ENCODE measurements around the gene GRIK3.

Gene GRIK3

DNA sequence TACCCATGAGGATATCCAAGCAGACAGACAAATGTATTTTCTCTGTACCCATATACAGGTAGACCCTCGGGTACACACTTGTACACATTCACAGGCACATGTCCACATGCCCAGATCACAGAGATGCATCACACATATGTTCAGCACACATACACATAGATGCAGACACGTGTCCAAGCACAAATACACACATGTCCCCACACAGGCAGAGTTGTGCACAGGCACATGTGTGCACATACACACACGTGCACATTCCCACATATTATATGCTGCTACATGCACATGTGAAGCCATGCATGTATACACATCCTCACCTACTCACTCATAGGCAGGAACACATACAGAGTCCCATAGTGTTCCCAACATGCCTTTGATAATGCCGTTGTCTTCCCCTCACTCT, 219.5 kb downstream of the GRIK3 start:
- DNase-seq, result no peak

- DNase-seq, result no peak
These were observed 220.2 kb downstream of the GRIK3 start for GRCh38 chr1:36814083-36814482.

GRCh38 chr1:36807262-36807661, 227.1 kb downstream of the GRIK3 start:
- DNase-seq, result peak; percentile 96 to 99

DNA sequence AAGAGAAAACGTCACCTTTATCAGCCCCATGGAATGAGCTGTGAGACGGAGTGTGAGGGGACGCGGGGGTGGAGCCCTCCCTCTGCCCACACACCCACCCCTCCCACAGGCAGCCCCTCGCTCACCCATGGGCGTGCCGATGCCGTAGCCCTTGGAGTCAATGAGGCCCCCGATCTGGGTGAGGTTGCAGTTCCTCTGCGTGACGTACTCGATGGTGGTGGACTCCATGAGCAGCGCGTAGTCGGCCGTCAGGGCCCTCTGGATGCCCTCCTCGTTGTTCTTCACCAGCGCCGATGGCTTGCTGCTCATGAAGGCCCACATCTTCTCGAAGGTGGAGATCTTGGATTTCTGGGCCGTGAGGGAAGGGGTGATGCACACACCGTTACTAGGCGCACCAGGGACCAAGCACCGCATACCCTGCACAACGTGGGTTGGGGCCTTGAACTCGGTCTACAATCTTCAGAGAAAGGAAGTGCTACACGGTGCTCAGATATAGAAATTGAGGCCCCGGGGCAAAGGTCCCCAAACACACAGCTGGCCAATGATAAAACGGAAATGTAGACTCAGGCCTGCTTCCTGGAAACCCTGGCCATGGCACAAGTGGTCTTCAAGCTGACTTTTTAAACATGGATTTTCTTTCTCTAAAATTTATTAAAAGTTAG, 228.2 kb downstream of the GRIK3 start:
- no peak for DNase-seq

DNA sequence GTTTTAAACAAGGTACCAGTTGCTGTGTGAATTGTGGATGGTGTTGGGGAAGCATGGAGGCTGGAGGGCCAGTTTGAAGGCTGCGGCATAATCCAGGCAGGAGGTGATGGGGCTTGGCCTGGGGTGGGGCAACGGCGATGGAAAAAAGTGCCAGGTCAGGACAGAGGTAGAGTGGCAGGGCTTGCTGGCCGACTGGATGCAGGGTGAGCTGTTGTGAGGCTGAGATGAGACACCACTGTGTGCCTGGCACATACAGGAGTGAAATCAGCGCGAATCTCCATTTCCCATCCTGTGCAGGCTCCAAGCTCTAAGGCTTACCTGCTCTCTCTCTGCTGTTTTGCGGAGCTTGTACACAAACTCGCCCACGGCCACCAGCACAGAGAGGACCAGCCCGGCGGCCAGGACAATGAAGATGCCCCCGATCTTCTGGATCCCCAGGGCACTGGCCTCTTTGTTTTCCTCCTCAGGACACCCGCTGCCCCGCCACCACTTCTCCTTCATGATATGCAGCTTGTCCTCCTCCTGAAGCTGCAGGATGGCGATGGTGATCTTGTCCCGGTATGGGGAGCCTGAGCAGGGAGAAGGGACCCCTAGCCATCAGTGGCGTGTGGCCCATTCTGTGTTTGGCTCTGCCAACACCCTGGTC, 229.5 kb downstream of the GRIK3 start:
- DNase-seq, result no peak

DNA sequence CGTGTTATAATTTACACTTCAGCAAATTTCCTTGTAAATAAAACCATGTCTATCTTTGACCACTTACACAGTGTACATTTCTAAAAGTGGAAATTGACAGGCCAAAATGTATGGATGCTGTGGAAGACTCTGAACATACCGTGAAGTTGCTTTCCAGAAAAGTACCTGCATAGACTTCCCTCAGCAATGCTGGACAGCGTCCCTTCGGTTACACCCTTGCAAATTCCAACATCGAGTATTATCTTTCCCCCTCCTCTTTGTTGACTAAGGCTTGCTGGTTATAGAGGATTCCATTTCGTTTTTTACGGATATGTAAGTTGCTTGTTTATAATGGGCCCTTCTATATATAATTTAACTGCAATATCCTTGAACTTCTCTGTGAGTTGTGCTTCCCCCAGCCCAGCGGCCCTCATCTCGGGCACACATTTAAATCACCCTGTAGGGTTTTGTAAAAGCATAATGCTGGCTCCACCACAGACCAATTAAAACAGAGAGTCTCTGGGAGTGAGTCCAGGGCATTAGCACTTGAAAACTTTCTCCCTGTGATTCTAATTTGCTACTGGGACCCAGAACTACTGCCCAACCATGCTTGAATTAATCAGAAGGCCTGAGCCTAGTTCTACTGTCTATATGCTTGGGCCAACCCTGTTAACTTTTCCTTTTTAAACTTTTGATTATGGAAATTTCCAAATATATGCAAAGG, 230.3 kb downstream of the GRIK3 start:
- peak; percentile 50 to 74 for DNase-seq

GRCh38 chr1:36802018-36802417, 232.3 kb downstream of the GRIK3 start:
- DNase-seq, result no peak

DNA sequence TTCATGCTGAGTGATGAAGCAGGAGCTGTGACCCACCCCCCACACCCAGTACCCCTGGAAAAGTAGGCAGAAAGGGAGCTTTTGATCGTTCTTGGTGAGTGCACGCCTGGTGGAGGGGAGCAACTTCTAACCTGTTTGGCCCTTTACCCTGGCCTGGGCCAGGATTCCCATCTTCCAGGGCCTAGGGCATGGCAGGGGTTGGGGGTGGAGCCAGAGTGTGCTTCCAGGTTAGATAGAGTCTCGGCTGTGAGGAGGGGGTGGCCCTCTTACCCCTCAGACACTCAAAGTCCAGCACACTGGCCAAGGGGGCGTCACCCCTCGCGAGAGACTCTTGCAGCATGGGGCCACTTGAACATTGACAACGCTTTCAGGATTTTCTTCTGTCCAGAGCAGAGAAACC, 236.6 kb downstream of the GRIK3 start:
- no peak for DNase-seq

GRCh38 chr1:36796733-36797132, 237.6 kb downstream of the GRIK3 start:
- no peak for DNase-seq

DNA sequence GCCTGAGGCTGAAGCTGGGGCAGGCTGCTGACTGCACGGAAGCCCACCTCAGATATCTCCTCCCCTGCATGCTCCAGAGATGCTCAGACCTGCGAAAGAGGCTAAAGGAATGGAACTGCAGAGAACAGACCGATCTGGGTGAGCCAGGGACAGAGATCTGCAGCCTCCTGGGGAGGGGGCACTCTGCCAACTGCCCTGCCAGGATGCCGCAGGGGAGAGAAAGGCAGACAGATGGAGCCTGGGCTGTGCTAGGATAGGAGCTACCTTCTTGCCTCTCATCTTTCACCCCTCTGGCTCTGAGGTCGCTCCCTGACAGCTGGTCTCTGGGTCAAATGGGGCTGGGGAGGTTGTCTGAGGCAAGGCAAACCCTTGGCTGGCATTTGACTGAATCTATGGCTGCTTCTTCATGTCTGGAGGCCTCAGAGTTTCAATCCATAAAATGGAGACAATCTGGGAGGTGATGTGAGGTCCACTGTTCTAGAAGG, 238.2 kb downstream of the GRIK3 start:
- peak; percentile 79 to 98 for DNase-seq

DNA sequence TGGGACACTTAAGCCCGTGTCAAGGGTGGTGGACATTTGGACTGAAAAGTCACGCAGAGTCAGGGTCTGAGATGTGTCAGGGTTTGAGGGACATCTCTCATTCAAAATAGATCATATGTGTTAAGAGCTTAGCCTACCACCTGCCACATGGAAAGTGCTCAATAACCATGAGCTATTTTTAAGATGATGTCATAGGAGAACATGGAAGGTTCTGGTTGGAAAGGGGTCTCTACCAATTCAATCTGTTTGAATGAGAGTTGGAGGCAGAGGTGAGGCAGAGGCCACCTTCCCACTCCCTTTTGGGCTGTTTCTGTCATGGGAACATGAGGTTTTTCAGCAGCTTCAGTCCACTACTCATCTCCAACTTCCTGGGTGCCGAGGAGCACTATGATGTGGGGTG, 239.9 kb downstream of the GRIK3 start:
- no peak for DNase-seq

GRCh38 chr1:36793452-36793851, 240.9 kb downstream of the GRIK3 start:
- DNase-seq, result no peak

GRCh38 chr1:36792292-36792691, 242.0 kb downstream of the GRIK3 start:
- DNase-seq, result no peak

DNA sequence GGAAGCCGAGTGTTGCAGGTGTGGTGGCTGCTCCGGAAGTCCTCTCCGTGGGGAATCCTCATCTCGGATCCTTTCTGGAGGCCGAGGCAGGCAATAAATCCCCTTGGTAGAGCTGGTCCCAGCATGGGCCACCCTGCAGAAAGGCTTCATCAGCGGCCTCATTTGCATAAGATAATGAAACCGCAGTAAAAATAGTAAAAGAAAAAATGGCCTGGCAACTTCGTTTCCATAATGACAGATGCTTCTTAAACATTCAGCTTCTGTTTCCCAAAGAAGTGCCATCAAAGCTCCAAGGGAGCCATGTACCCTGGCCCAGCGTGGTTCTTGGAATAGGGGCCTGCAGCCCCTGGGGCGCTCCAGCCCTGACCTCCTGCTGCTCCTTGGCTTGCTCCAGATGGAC, 244.1 kb downstream of the GRIK3 start:
- DNase-seq, result peak in 1 of 2 experiments; percentile 41

DNA sequence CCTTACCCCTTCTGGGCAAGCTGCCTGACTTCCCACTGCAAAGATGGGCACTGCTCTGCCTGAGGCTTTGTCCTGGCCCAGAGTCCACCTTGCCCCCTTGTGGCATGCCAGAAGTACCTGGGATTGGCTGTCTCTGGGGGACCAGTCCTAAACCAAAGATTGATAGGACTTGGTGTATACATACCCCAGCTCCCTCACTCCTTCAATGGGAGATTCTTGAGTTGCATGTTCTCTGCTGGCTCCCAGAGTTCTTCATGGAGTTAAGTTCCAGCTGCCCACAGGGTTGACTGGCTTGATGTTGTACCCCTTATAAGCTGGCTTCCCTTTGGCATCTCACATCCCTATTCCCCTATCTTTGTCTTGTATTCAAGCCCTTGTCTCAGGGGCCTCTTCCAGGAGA, 244.8 kb downstream of the GRIK3 start:
- DNase-seq, result no peak

DNA sequence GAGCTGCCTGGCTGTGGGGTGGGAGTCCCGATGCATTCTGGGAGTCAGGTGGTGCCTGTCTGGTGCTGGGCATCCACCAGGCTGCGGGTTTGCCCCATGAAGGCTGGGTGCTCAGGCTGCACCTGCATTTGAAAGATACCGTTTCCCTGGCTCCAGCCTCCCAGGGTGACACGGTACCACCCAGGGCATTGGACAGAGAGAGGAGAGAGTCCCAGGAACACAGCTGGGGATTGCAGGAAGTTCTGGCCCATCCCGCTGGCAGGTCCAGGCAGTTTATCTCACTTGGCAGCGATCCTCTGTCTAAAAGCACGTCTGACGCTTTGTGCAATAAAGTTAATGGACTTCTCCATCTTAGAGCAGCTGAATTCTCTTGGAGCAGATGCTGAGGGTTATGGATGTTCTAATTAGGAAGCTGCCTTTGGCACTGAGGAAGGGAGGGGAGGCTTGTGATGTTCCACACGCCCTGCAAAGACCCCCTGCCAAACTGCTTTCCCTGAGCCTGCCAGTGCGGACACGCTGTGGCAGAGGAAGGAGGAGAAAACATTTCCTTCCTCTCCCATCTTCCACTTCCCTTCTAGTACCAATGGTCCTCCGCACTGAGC, 246.9 kb downstream of the GRIK3 start:
- DNase-seq, result peak; percentile 86 to 91

DNA sequence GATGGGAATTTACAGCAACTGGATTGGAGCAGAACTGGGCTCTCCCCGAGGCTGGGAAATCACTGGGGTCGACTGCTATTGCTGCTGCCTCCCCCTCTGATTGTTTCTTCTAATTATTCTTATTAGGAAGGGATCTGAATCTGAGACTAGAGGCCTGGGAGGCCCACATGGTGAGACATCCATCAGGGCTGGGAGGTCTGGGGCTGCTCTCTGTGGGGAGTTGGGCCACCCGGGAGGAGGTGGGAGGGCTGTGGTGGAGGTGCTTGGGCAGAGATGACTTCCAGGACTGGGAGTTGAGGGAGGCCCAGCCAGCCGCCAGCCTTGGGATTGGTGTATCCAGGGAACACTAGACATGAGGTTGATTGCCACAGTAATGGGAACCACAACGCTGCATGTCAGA, 247.9 kb downstream of the GRIK3 start:
- DNase-seq, result no peak

- DNase-seq, result no peak
These were observed 250.0 kb downstream of the GRIK3 start for GRCh38 chr1:36784147-36784859.

DNA sequence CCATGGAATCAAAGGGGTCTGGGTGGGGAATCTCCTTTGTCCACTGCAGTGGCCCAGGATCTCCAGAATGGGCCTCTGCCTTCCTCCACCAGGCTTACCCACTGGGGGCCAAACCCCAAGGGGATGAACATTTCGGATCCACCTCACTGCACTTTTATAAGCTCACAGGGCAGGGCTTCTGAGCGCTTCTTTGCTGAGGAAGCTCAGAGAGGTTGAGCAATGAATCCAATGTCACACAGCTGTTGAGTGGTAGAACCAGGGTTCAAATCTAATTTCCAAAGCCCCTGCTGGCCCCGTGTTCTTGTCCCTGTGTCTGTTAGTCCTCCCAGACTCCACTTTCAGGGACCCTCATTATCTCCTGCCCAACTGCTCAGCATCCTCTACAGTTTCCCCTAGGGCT, 250.8 kb downstream of the GRIK3 start:
- no peak for DNase-seq

DNA sequence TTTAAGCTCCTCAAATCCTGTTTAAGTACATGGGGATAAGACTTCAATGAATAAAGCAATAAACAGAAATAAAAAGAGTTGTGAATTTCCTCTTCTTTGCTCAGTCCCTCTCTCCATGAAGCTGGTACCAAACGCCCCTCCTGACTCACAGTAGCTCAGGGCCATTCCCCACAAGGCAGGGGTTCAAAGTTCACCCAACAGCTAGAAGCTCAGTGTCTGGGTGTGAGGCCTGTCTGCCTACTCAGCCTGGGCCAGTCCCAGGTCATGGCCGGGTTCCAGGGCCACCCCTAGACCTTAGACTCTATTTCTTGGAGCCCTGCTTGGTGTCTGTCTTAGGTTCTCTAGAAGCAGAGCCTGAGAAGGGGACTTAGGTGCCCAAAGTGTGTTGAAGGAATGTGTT, 251.5 kb downstream of the GRIK3 start:
- DNase-seq, result no peak

- no peak for DNase-seq
These were observed 252.2 kb downstream of the GRIK3 start for GRCh38 chr1:36782085-36782484.

DNA sequence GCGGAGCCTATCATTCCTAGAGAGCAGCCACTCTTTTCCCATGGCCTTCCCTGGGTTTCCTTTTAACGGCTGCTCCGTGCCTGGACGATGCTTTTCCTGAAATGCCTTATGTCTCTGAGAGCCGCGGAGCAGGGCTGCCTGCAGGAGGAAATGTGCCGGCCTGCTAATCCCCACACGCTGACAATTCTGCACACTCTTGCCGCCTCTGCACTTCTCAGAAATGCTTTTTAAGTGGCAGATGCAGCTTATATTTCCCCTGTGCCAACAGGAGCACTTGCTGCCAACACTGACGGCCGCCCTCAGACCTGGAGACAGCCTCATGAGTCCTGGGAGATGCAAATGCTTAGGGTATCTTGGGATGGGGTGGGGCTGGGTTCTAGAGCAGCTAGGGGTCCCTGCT, 253.2 kb downstream of the GRIK3 start:
- DNase-seq, result peak; percentile 82 to 89

DNA sequence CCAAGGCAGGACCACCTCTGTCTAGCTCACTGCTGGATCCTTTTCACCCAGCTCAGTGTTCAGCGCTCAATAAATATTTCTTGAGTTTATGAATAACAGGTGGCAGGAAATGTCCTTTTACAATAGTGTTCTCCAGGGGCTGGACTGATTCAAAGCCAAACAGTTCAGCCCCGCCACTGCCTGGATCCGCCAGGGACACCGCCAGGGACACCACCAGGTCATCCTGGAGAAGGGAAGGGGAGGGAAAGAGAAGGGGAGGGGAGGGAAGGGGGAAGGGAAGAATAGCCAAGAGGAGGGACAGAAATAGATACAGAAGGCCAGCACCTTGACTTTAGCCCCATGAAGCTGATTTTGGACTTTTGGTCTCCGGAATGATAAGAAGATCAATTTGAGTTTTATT, 255.6 kb downstream of the GRIK3 start:
- DNase-seq, result no peak
